Measurements from ENCODE around the gene MICU1.

The MICU1 gene

GRCh38 chr10:72660220-72660619 is 34.3 kb upstream of the MICU1 start:
- DNase-seq (ENCODE audit: low read depth): no peak
- H3K4me3 ChIP-seq (ENCODE audit: low read depth, low read length): no peak overlapping the region
- TF ChIP-seq CTCF (IDR thresholded peaks at IDR 0.05; ENCODE audit: insufficient read depth, low read depth, low read length, missing control alignments): no peak

GRCh38 chr10:72659694-72660093 is 33.8 kb upstream of the MICU1 start:
- no peak for DNase-seq (ENCODE audit: low read depth)
- no peak overlapping the region for H3K4me3 ChIP-seq (ENCODE audit: low read depth, low read length)
- no peak for TF ChIP-seq CTCF (IDR thresholded peaks at IDR 0.05; ENCODE audit: insufficient read depth, low read depth, low read length, missing control alignments)

GRCh38 chr10:72658696-72659400 is 33.0 kb upstream of the MICU1 start:
- no peak for DNase-seq (ENCODE audit: low read depth)
- no peak overlapping the region for H3K4me3 ChIP-seq (ENCODE audit: low read depth, low read length)
- TF ChIP-seq CTCF (IDR thresholded peaks at IDR 0.05; ENCODE audit: insufficient read depth, low read depth, low read length, missing control alignments): no peak

- no peak for TF ChIP-seq CTCF (IDR thresholded peaks at IDR 0.05; ENCODE audit: insufficient read depth, low read depth, low read length, missing control alignments)
- no peak for DNase-seq (ENCODE audit: low read depth)
- H3K4me3 ChIP-seq (ENCODE audit: low read depth, low read length): no peak overlapping the region
These were observed 28.8 kb upstream of the MICU1 start for GRCh38 chr10:72654720-72655119.

GRCh38 chr10:72653383-72654096 is 27.7 kb upstream of the MICU1 start:
- DNase-seq (ENCODE audit: low read depth): no peak
- TF ChIP-seq CTCF (IDR thresholded peaks at IDR 0.05; ENCODE audit: insufficient read depth, low read depth, low read length, missing control alignments): no peak
- no peak overlapping the region for H3K4me3 ChIP-seq (ENCODE audit: low read depth, low read length)

- no peak overlapping the region for H3K4me3 ChIP-seq (ENCODE audit: low read depth, low read length)
- no peak for TF ChIP-seq CTCF (IDR thresholded peaks at IDR 0.05; ENCODE audit: insufficient read depth, low read depth, low read length, missing control alignments)
- peak; percentile 12 for DNase-seq (ENCODE audit: low read depth)
These were observed 23.4 kb upstream of the MICU1 start for GRCh38 chr10:72649291-72649690.
